ENCODE results near the gene COX11.
A peak's percentile ranks its signal among the peaks of the same experiment; 100 is the strongest.

DNA sequence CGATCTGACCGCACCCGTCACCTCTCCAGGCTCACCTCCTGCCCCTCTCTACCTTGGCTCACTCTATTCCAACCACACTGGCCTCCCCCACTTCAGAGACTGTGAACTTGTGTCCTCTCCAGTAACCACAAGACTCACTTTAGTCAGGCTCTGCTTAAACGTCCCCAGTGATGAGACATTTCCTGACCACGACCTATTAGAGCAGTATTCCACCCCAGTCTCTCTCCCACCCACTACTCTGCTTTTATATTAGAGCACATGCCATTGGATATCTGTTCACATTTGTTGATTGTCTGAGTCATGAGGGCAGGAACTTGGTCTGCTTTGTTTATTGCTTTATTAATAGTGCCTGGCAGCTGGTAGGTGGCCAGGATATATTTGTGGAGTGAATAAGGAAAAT is 20.1 kb downstream of the COX11 start:
- TF ChIP-seq EZH2 (IDR thresholded peaks at IDR 0.05; ENCODE audit: insufficient read depth, poor library complexity, severe bottlenecking): no peak
- peak; percentile 65; the same call in 1 of the 2 replicates for TF ChIP-seq EZH2phosphoT487 (IDR thresholded peaks at IDR 0.05; ENCODE audit: insufficient read depth, low read depth)
